Esophagus squamous epithelium (tissue), 4 donors: ENCODE measurements around the gene MBD6.

Experiments used
- CTCF ChIP-seq, 6 experiments: fragments of 450-650 bp in 4 of 6; fragments of 200-600 bp in 2 of 6; sonication (generic) in 2 of 6; IDR thresholded peaks; one replicate each; pipeline ENCODE4 v1.5.1; 2016 to 2019; ENCODE audit warnings: antibody characterized with exemption in 6 of 6, mild to moderate bottlenecking in 4 of 6, moderate library complexity in 4 of 6
- POLR2A ChIP-seq, 4 donors: fragments of 450-650 bp; IDR thresholded peaks; one replicate each; pipeline ENCODE4 v1.6.1; 2017; ENCODE audit warnings: antibody characterized with exemption in 4 of 4, mild to moderate bottlenecking in 4 of 4, moderate library complexity in 3 of 4

GRCh38 chr12:57490126-57490525, 32.5 kb upstream of the MBD6 start:
- TF ChIP-seq CTCF (IDR thresholded peaks at IDR 0.05), result no peak
- no peak for TF ChIP-seq POLR2A (IDR thresholded peaks at IDR 0.05)
